ENCODE measurements around the gene DPP8. TPM values are rescaled to one million over a fixed set of nuclear protein-coding genes. Genes with fewer than 3 reads are reported as not detected.

Gene DPP8
- polyA plus RNA-seq, 1 experiment: 21.6 TPM

GRCh38 chr15:65414841-65415621 is 102.5 kb downstream of the DPP8 start:
- CTCF ChIA-PET: interaction anchor here (0.6 to 3.9 kb wide), 4 partner anchors 14 to 105 kb away, joined by 3 to 25 read pairs (median 4); no protein-coding TSS in a partner anchor
- DNase-seq (ENCODE audit: low read depth): no peak
- Histone ChIP-seq H3K4me3 (ENCODE audit: low read depth, low read length) (no peak overlapping the region), H3K36me3 (ENCODE audit: control insufficient read depth, insufficient read depth, low read length) (no peaks in the 10 kb centered on the region), H3K27me3 (ENCODE audit: control insufficient read depth, insufficient read depth, low read length) (peaks cover 15% of the 10 kb centered on the region)
- TF ChIP-seq CTCF (IDR thresholded peaks at IDR 0.05; ENCODE audit: insufficient read depth, low read depth, low read length): no peak
- POLR2A ChIA-PET: no interaction called here

GRCh38 chr15:65413760-65414144 is 103.7 kb downstream of the DPP8 start:
- TF ChIP-seq CTCF (IDR thresholded peaks at IDR 0.05; ENCODE audit: insufficient read depth, low read depth, low read length): no peak
- no peak for DNase-seq (ENCODE audit: low read depth)
- H3K4me3 ChIP-seq (ENCODE audit: low read depth, low read length): no peak overlapping the region
- peaks cover 15% of the 10 kb centered on the region for H3K27me3 ChIP-seq (ENCODE audit: control insufficient read depth, insufficient read depth, low read length)
- CTCF ChIA-PET: interaction anchor here (0.5 to 3.9 kb wide), 4 partner anchors 7 to 226 kb away, joined by 3 to 25 read pairs (median 4); no protein-coding TSS in a partner anchor
- POLR2A ChIA-PET: no interaction called here
- no peaks in the 10 kb centered on the region for H3K36me3 ChIP-seq (ENCODE audit: control insufficient read depth, insufficient read depth, low read length)

GRCh38 chr15:65413051-65413759 is 104.3 kb downstream of the DPP8 start:
- peaks cover 14% of the 10 kb centered on the region for H3K27me3 ChIP-seq (ENCODE audit: control insufficient read depth, insufficient read depth, low read length)
- POLR2A ChIA-PET: no interaction called here
- no peak for DNase-seq (ENCODE audit: low read depth)
- CTCF ChIA-PET: interaction anchor here (0.5 to 3.9 kb wide), 5 partner anchors 8 to 226 kb away, joined by 3 to 25 read pairs (median 4); no protein-coding TSS in a partner anchor
- TF ChIP-seq CTCF (IDR thresholded peaks at IDR 0.05; ENCODE audit: insufficient read depth, low read depth, low read length): no peak
- no peaks in the 10 kb centered on the region for H3K36me3 ChIP-seq (ENCODE audit: control insufficient read depth, insufficient read depth, low read length)
- no peak overlapping the region for H3K4me3 ChIP-seq (ENCODE audit: low read depth, low read length)

- no peak for TF ChIP-seq CTCF (IDR thresholded peaks at IDR 0.05; ENCODE audit: insufficient read depth, low read depth, low read length)
- no peaks in the 10 kb centered on the region for H3K36me3 ChIP-seq (ENCODE audit: control insufficient read depth, insufficient read depth, low read length)
- ChIA-PET POLR2A (no interaction called here), CTCF (interaction anchor here (1.0 to 3.9 kb wide), 3 partner anchors 9 to 27 kb away, joined by 3 to 25 read pairs (median 4); no protein-coding TSS in a partner anchor)
- DNase-seq (ENCODE audit: low read depth): no peak
- peaks cover 12% of the 10 kb centered on the region for H3K27me3 ChIP-seq (ENCODE audit: control insufficient read depth, insufficient read depth, low read length)
- no peak overlapping the region for H3K4me3 ChIP-seq (ENCODE audit: low read depth, low read length)
Observed at GRCh38 chr15:65412556-65412955, 104.9 kb downstream of the DPP8 start.

- ChIA-PET POLR2A (no interaction called here), CTCF (interaction anchor here (1.2 to 3.4 kb wide), 3 partner anchors 10 to 26 kb away, joined by 3 to 26 read pairs (median 4); no protein-coding TSS in a partner anchor)
- no peak overlapping the region for H3K4me3 ChIP-seq (ENCODE audit: low read depth, low read length)
- H3K36me3 ChIP-seq (ENCODE audit: control insufficient read depth, insufficient read depth, low read length): no peaks in the 10 kb centered on the region
- no peak for DNase-seq (ENCODE audit: low read depth)
- no peak for TF ChIP-seq CTCF (IDR thresholded peaks at IDR 0.05; ENCODE audit: insufficient read depth, low read depth, low read length)
- H3K27me3 ChIP-seq (ENCODE audit: control insufficient read depth, insufficient read depth, low read length): peaks cover 12% of the 10 kb centered on the region
Observed at GRCh38 chr15:65411465-65412071, 105.9 kb downstream of the DPP8 start.

All from BJ (cell line).